ELF-1 (cell line): Measurements from ENCODE around the gene GATAD1.
"Not testable (repeated sequence)": the region's sequence is repeated elsewhere in the genome, so short reads cannot be mapped to it uniquely, and the experiment has no call there.

Experiments
- DNase-seq: peaks from one replicate; pipeline ENCODE4 v3.0.0-alpha.2; 2016; ENCODE audit warnings: low read depth, low spot score

Gene GATAD1, protein sequence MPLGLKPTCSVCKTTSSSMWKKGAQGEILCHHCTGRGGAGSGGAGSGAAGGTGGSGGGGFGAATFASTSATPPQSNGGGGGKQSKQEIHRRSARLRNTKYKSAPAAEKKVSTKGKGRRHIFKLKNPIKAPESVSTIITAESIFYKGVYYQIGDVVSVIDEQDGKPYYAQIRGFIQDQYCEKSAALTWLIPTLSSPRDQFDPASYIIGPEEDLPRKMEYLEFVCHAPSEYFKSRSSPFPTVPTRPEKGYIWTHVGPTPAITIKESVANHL

DNA sequence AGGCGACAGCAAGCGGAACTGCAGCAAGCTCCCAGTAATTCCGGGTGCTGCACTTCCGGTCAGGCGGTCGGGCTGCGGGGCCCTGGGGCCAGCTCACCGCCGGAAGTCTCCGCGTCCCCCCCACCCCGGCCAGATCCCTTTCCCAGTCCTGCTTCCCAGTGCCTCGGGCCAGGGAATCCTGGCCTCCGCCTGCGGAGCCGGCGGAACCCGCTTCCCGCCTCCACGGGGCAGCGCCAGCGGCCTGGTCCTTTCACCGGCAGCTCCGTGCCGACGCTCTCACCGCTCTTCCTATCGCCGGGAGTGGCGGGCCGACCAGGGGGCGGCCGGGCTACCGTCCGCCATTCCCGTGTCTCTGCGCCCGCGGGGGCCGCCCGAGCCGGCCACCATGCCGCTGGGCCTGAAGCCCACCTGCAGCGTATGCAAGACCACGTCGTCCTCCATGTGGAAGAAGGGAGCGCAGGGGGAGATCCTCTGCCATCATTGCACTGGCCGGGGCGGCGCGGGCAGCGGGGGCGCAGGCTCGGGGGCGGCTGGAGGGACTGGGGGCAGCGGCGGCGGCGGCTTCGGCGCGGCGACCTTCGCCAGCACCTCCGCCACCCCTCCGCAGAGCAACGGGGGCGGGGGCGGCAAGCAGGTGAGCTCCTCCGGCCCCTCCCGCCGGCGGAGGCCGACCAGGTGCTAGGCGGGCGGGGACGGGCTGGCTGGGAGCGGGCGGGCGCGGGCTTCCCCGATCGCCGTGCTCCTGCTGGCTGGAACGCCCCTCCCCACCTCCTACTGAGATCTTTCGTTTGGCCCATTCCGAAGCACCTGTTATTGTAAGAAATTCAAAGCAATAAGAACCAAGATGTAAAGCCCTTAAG, at the start of gene GATAD1:
Gene GATAD1 (plus strand): TSS at position 138 of the 860 bp plus-strand sequence. CDS start 248 bp downstream, at position 386.
- DNase-seq: peak; percentile 98

DNA sequence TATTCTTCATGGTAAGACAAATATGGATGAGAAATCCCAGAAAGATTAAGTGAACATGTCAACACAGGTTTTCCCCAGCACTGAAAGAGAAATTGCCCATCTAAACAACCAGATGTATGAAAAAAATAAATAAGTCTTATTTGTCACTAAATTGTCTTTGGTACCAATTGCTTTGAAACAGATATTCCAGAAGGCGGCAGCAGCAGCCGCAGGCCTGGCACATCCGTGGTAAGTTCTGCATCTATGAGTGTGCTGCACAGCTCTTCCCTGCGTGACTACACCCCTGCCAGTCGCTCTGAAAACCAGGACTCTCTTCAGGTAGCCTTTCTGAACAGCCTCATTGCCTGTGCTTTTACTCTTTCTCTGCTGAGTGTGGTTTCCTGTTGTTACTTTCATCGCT, 49.7 kb upstream of the GATAD1 start:
- no peak for DNase-seq

DNA sequence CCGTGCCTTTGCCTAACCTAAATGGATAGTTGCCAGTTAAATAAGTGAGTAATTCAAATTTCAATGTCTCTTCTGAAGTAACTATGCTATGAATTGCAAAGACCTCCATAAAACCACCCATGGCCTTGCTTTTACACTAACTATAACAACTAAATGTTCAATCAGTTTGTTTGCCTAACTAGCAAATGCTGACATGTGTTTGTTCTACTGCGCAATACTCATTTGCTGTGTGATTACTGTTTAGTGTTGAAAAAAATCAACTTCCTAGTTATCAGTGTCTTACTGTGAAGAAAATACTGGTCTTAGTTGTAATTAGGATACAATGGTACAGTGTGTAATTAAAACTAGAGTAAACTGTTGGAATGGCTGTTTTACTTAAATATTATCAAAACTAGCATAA, 47.3 kb upstream of the GATAD1 start:
- no peak for DNase-seq

DNA sequence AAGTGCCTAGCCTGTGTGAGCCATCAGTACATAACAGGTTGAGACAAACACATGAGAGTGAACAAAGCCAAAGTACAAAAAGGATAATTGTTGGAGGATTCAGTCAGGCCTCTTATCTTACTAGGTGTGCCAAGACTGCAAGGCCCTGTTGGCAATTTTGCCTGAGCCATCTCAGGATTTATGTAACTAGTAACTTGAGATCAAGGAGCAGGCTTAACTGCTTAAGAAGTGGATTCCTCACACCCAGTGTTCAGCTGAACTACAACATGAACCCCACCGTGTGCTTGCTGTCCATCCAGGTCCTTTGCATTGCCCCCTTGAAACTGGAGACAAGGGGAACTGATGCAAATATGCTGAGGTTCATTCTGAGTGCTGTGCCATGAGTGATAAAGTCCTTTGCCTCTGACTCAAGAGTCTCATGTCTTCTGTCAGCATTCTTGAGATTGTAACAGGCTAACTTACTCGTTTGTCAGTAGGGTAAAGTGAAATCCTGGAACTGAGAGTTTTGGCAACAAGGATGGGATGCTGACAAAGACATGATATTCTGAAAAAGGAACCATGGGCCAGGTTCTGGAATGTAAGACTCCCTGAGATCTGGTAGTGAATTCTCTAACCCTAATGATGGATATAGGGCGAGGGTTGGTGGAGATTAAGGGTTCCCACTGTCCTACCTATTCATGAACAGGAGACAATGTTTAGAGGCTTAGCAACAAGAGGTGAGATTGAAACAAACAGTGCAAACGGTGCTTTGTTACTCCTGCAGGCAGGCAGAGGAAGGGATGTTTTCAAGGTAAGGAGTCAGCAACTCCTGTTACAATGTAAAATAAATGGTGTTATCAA, 44.1 kb upstream of the GATAD1 start:
- DNase-seq: no peak

DNA sequence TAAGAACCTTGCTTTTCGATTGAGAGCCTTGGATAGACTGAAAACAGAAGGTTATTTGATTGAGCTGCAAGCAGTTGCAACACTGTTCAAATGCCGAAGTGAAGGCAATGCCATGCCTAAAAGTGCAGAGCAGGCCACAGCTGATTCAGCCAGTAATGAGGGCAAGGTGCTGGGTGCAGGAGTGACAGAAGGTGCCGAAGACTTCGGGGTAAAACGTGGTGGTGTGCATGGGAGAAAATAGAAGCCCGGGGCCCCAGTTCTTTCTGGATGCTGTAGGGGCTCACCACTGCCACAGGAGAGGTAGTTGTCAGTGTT, 43.6 kb upstream of the GATAD1 start:
- no peak for DNase-seq

DNA sequence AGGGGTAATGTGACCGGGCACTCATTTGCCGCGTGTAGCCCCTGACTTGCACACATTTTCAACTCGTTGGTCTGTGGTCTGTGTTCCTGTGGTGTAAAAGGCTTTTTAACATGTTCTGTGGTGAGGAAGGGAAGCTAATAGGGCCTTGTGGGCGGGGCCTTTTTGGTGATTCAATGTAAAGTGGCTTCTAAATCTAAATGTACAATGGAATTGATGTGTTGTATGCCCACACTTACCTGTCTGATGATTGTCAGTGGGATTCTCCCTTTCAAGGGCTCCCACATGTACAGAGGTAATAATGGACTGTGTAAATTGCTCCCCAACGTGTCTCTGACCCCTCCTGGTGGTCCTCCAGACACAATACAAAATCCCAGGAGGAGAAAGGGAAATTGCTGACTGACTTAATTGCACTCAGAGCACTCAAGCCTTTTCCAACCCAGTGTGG, 43.1 kb upstream of the GATAD1 start:
- no peak for DNase-seq

DNA sequence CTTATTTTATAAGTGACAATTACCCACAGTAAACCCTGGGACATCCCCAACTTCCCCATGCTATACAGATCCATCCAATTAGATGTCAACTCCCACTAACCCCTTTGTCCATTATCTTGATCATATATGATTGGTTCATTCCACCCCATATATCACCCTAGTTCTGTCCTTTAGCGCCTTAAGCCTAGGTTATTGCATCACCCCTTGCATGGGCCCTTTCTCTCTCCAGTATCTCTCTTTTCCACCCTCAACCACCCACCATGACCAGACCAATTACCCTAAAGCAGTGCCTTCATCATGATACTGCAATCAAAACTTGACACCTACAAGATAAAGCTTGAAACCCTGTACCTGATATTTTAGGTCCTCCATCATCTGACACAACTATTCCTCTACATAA, 37.9 kb upstream of the GATAD1 start:
- no peak for DNase-seq

DNA sequence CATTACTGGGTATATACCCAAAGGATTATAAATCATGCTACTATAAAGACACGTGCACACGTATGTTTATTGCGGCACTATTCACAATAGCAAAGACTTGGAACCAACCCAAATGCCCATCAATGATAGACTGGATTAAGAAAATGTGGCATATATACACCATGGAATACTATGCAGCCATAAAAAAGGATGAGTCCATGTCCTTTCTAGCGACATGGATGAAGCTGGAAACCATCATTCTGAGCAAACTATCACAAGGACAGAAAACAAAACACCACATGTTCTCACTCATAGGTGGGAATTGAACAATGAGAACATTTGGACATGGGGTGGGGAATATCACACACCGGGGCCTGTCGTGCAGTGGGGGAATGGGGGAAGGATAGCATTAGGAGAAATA, 37.1 kb upstream of the GATAD1 start:
- not testable (repeated sequence) for DNase-seq

DNA sequence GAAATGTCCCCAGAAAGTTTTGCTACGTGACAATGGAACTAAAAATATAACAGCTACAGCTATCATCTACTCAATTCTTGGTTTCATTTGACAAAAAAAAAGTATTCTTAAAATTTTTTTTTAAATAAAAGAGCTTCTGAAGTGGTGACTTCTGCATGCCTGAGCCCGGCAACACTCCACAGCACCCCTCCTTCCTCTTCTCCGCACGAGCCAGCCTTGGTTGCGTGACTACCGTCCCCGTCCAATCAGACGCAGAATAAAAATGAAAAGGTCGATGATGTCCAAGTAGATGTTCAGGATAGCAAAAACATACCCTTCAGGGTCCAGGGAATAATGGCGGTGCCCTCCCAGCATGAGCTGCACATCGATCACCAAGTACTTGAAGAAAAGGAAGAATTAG, 34.5 kb upstream of the GATAD1 start:
- DNase-seq: no peak

DNA sequence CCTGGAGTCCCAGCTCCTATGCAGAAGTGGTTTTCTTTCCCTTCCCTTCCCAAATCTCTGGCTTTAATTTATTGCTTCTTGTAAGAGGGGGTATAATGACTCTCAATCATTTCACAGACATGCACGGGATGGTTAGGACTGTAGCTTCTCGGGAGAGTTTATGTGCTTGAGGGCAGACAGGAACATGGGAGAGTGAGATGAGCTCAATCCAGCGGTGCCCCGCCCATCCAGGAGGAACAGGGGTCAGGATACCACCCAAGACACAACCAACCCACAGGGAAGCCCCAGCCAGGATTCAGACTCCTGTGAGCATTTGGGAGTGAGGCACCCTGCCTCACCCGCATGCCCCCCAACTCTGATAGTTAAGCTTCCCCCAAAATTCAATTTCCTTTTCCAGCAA, 33.7 kb upstream of the GATAD1 start:
- DNase-seq: no peak

DNA sequence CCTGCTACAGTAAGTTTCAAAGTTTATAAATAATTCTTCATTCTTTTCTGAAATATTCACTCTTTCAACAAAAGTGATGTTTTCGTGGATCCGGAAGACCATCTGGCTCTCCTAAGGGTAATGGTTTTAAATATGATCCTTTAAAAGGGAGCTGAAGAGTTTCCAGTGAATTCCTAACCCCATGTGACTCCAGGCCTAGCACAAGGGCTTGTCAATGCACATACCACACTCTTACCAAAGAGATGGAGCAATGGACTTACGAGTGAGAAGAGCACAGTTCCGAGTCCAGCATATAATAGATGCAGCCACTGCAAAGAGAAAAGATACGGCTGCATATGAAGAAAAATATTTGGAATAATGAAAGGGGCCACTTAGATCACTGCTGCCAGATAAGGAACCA, 32.1 kb upstream of the GATAD1 start:
- DNase-seq: no peak

DNA sequence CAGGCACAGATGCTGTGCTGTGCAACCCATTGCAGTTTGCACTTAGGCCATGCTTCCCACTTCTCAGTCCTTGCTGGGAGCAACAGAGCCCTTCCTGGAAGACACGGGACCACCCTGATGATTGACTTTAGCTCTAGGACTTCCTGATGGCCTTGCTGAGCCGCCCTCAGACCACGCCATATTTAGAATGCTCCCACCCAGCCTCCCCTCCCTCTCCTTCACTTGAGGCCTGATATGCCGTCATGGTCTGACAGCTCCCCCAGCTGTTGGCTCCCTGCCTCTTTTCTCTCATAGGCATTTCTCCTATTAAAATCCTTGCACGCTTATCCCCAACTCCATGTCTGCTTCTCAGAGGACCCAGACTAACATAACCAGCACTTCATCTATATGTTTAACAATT, 29.4 kb upstream of the GATAD1 start:
- no peak for DNase-seq

DNA sequence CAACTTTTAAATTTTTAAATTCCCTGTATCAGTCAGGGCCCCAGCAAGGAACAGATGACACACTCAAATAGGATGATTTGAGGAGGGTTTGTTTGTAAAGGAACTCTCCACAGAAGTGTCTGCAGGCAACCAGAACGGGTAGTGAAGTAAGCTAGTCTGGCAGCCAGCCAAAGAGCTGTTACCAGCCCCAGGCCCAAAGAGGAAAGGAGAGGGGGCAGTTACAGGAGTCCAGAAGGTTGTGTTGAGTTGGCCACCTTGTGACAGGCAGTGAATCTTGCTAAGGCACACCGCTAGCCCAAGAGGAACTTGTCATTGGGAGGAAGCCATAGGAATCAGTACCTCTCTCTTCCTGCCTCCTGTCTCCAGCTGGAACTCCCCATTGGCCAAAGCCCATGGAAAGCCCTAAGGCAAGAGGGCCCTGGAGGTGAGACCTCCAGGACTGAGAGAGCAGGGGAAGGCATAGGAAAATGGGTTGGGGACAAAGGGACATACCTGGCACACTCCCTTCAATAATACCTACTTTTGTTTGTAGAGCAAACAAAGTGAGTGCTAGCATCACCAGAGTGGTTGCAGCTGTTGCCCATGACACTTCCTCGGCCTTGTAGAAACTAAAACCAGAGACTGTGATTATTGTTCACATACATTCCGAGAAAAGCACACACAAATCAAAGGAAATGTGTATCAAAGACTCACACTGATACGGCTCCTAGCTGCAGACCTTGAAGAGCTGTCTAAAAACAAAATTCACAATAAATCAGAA, 25.4 kb upstream of the GATAD1 start:
- no peak for DNase-seq

DNA sequence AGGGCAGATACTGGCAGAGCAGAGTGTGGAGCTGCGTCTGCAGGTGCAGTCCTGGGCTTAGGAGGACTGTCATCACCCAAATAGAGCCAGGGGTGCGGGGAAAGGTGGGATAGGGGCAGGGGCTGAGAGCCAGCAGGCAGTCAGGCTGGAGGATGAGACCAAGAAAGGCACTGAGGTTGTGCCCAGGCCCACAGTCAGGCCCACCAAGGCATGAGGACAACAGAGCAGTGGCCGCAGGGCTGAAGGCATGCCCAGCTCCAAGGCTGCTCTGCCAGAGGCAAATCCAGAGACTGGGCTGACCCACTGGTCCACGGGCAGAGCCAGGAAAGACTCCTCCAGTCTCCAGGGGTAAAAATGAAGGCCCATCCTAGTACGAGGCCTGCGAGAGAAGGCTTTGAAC, 24.4 kb upstream of the GATAD1 start:
- DNase-seq: no peak

DNA sequence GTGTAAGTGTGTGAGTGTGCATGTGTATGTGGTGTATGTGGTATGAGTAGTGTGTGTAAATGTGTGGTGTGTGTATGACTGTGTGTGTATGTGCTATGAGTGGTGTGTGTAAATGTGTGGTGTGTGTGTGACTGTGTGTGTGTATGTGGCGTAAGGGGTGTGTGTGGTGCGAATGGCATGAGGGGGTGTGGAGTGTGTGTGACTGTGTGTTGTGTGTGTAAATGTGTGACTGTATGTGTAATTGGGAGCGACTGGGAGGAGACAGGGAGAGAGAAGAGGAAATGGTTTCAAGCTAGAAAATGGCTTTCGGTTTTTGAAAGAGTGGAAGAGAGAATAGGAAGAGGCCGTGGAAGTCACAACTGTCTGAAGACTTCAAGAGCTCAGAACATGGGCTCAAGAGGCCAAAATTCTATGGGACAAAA, 23.6 kb upstream of the GATAD1 start:
- DNase-seq: no peak

DNA sequence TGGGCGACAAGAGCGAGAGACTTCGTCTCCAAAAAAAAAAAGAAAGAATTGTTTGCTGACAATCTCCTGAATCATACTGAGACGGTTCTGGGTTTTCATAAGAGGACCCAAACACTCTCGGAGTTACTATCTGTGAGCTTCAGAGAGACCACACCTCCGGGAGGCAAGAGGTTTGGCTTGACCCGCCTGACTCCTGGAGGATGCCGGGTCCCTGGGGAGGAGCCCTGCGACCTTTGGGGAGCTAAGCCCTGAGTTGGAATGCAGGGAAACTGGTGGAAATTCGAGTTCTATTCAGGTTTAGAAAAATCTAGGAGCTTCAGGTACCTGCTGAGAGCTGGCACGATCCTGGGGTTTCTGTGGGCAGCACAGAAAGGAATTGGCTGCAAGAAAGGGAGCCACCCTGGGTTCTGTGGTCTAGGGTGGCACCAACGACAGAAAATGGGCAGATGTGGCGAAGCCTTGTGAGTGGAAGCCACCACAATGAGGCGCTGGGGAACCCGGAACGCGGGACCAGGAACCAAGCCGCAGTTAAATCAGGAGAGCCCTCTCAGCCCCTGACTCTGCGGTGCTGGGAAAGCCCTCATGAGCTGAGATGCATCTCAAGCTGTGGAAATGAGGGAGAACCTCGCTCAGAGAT, 21.9 kb upstream of the GATAD1 start:
- DNase-seq: peak; percentile 44

DNA sequence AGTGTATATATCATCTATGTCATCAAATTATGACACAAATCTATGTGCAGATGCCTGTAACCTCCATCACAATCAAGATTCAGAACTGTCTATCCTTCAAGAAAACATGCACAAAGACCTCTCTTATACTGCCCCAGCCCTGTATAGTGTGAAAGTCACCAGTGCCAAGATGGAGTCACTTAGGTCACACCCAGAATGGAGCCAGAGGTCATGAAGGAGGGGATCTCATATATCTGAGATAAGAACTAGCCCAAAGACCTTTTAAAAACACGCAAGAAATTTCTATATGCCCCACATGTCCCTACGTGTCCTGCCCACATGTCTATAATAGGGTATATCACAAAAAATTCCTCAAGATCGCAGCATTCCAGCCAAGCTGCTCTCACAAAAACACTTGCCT, 20.1 kb upstream of the GATAD1 start:
- no peak for DNase-seq

DNA sequence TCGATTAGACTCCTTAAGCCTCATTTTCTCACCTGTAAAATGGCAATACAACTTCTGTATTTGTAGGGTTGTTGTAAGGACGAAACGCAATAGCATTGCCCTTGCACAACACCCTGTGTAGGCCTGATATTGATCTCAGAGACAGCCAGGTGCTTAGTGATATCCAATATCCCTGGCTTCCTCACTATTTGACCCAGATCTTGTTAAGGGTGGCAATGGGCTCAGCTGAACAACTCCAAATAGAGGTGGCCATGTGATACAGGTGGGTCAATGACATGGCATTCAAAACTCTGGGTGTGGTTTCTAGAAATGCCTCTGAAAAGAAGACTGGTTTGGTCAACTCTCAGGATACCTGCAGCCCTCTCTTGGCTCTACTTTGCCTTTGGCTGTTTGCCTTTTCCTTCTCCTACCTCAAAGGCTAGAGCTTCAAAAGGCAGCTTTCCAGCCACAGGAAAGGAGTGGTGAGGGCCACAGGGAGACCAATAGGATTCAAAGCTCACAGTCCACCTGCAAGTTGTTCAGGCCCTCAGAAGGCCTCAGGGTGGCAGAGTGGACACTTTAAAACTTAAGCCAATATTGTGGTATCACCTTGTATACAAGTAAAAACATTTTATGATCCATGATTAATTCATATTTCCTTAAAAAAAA, 14.9 kb upstream of the GATAD1 start:
- DNase-seq: peak; percentile 58

DNA sequence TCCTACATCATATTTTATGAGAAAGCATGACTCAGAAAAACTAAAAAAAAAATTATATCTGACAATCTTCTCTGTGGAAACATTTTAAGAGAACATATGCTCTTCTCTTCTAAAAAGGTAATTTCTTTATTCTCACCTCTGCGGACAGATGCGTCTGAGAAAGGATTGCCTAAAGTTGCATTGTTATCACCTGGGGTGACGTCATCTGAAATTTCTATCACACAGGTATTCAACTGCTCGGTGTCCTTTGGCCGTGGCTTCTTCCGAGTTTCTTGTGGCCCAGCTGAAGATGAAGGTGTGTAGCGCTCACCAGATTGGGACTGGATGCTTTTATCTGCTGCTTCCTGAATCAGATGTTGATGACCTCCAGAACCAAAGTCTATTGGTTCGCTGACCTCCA, 14.3 kb upstream of the GATAD1 start:
- DNase-seq: no peak

DNA sequence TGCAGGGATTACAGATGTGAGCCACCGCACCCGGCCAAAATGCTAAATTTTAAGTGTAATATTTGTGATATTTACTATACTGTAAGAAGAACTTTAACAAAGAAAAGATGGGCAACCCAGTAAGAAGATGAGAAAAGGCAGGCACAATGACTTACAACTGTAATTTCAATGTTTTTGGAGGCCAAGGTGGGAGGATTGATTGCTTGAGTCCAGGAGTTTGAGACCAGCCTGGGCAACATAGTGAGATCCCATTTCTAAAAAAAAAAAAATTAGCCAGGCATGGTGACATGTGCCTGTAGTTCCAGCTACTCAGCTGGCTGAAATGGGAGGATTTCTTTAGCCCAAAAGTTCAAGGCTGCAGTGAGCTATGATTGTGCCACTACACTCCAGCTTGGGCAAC, 11.7 kb upstream of the GATAD1 start:
- no peak for DNase-seq
